ENCODE measurements around the gene IL21R.

IL21R gene

DNA sequence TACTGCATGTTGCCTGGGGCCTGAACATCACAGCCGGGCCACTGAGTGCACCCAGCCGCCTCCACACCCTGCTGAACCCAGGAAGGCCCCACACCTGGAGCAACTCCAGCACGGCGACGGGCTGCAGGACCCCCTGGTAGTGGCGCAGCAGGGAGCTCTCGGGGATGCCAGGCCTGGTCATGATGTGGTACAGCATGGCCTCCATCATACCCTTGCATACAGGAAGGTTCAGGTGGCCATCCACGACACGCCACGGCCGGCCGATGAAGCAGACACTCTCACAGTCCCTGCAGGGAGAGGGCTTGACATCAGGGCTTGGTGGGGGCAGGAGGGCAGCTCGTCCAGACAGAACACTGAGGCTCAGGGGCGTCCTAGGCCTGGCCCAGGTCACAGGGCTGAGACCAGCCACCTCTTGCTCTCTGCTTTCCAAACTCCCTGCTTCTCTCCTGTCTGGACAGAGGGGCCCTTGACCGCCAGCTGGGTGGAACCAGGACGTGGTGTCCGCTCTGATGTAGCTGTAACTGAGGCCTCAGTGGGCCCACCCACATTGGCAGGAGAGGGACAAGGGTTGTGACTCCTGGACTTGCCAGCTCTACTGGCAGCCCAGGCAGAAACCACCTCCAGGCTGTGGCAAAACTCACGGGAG, 60.3 kb downstream of the IL21R start:
- DNase-seq (ENCODE audit: extremely low read depth in 1 of 2, low read depth in 1 of 2): no peak

DNA sequence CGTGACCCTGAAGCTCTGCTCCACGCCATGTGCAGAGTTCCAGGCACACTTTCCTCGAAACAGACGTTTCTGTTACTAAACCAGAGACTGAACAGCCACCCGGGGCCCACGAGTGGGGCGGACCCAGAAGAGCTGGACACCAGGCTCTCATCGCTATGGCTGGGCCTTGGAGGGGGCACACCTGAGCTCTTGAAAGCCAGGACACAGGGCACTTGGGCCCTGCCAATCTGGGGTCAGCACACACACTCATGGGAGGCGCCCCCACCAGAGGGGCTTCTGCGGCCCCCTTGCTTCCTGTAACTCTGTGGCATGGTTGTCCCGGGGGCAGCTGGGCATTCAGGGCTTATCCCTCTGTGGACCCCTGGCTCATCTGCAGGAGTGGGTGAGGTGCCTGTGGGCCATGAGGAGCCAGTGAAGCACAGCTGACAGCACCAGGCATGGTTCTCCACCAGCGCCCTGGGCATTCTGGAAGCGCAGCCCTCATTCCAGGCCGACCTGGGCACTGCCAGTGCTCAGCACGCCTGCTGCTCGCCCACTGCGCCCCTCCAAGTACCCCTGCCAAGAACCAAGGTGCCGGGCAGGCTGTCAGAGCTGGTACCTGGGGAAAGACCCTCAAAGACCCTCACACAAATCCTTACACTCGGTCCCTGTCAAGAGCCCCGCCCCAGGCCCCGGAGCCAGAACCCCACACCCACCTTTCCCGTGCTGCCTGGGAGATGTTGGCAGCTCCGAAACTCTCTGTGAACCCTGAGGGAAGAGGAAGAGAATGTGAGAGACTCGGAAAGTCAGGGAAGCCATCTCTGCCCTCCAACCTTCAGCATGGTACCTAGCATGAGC, 61.1 kb downstream of the IL21R start:
- DNase-seq (ENCODE audit: extremely low read depth in 1 of 2, low read depth in 1 of 2): no peak

DNA sequence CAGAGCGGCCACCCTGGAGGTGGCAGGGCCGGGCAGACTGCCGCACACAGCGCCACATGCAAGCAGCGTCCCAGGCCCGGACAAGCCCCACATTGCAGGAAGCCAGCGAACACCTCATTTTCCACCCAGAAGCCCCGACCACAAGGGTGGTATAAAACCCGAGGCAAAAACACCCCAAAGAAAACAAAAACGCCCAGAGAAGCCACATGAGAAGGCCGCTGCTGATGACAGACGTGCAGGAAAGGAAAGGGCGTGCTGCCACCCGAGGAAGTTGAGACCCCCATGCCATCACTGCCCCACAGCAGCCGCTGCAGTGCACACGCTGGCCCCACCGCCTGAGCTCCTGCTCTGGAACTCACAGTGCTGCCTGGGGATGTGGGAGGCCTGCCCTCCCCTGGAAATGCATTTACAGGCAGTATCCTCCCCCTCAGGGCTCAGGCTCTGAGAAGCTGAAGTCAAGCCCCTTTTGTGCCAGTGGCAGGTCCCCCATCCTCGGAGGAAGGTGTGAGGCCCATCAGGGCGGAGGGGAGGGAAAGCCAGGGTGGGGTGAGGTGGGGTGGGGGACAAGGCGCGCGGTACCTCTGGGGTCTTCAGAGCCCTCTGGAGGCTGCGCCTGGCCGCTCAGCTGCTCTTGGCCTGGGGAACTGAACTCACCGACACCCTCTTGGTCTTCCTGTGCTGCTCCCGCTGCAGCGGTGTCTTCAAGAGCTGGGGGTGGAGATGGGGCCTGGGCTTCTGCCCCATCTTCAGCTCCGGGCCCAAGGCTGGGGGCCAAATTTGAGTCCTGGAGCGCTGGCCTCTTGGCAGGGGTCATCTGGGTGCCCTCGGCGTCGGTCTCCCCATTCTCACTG, 62.0 kb downstream of the IL21R start:
- peak; percentile 47 to 65 for DNase-seq (ENCODE audit: extremely low read depth in 1 of 2, low read depth in 1 of 2)

DNA sequence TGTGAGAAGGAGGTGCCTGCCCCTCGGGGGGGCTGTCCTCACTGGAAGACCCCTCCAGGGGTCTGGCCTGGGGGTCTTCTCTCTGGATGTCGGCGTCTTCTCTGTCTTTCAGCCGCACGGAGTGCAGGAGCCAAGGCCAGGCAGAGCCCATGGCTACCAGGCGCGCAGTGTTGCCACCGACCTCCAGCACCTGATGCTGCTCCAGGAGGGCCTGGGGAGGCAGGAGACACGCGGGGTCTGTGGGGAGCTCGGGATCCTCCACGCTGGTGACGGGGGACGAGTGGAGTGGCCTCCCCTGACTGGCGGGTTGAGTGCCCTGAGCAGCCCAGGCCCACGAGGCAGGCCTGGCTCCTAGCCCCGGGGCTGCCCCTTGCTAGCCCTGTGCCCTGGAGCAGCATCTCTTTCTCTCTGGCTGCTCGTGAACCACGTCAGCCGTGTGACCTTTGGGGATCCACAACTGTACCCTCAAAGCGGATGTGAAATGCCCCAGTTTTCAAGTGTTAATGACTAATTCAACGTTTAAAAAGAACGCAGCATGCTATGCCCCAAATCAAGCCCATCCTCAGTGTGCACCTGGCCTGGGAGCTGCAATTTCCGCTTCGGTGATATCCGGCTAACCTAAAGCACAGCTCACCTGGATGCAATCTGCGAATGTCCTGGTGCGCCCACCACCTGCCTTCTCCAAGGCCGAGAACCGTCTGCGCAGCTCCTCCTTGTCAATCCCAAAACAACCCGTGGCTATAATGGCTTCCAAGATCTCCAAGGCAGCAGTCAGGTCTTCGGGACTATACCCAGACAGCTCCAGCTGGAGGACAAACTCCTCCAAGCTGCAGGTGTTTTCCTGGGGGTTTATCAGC, 62.9 kb downstream of the IL21R start:
- no peak for DNase-seq (ENCODE audit: extremely low read depth in 1 of 2, low read depth in 1 of 2)

DNA sequence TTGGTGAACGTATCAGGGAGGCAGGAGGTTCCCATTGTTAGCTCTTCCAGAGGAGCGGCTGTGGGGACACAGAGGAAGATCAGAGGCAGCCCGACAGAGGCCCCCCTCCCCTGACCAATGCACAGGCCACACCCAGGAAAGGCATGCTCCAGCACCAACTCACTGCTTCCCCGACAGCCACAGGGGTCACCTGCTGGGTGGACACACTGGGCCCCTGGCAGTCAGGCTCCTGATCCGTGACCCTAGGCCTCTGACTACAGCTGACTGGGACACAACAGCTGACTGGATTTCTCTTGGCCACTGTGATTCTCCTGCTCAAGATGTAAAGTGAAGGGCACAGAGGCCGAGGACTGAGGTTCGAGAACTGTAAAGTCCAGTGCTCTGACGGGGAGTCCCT, 63.5 kb downstream of the IL21R start:
- no peak for DNase-seq (ENCODE audit: extremely low read depth in 1 of 2, low read depth in 1 of 2)

DNA sequence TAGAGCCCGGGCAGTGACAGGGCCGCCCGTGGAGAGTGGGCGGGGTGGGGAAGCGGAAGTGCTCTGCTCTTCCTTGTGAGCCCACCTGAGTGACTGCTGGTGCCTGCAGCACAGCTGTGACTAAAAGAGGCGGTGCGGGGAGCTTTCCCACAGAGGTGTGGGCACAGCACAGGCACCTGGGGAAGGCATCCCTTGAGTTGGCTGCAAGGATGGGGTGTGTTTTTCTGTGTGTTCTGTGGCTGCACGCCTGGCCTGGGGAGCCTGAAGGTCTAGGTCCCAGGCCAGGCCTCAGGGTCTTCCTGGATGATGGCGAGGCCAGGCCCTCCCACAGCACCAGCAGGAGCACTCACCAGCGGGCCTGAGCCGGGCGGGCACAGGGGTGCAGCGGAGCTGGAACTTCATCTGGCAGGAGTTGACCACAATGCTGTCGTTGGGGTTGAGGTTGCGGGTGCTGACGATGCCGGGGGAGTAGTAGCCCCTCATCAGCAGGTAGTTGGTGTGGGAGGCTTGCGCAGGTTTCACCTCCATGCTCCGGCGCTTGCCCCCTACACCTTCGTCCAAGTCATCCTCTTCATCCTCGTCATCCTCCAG, 67.1 kb downstream of the IL21R start:
- DNase-seq (ENCODE audit: extremely low read depth in 1 of 2, low read depth in 1 of 2): no peak

DNA sequence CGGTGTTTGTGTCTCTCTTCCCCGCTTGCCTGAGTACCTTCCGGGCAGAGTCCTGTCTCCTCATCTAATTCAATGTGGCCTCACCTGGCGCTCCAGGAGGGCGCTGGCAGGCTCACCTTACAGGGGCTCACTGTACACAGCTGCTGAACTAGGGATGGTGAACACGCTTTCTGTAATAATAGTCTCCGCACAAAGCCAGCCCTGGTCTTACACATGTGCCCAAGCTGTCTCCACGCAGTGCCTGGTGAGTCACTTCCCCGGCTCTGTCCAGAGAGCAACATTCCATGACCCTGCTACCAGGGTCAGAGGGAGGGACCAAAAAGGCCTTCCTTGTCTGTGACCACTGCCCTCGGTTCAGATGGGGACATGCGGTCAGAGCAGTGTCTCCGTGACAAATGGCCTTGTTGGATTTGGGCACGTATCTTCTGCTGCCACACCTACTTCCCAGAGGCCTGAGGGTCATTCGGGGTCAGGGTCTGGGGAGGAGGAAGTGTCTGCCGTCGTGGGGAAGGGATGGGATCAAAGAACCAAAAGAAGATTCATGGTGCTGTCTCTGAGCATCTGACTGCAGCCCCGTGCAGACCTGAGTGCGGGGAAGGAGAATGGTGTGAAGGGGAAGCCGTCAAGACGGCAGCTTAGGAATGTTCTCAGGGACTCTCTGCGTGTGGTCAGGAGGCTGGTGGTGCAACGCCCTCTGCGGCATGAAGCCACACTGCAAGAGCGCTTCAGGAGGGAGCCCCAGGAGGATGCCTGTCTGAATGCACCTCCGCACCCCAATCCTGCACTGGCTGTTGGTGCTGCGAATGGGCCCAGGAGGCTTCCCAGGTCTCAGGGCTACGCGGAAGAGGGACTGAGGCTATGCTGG, 68.8 kb downstream of the IL21R start:
- DNase-seq (ENCODE audit: extremely low read depth in 1 of 2, low read depth in 1 of 2): no peak

DNA sequence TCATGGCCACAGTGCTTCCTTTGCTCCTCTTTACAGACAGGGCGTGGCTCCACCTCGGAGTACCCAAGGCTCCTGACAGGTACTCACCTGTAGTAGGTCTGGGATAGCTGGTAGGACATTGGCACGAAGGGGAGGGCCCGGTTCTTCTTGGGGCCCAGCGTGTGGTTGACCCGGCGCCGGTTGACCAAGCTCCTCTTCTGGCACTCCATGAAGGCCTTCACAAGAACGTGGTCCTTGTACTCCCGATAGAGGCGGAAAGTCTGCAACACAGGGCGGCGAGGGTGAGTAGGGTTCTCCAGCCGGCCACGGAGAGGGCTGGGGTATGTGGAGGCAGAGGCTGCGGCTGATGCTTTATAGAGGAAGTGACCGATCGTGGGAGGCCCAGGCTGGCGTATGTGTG, 69.7 kb downstream of the IL21R start:
- no peak for DNase-seq (ENCODE audit: extremely low read depth in 1 of 2, low read depth in 1 of 2)

DNA sequence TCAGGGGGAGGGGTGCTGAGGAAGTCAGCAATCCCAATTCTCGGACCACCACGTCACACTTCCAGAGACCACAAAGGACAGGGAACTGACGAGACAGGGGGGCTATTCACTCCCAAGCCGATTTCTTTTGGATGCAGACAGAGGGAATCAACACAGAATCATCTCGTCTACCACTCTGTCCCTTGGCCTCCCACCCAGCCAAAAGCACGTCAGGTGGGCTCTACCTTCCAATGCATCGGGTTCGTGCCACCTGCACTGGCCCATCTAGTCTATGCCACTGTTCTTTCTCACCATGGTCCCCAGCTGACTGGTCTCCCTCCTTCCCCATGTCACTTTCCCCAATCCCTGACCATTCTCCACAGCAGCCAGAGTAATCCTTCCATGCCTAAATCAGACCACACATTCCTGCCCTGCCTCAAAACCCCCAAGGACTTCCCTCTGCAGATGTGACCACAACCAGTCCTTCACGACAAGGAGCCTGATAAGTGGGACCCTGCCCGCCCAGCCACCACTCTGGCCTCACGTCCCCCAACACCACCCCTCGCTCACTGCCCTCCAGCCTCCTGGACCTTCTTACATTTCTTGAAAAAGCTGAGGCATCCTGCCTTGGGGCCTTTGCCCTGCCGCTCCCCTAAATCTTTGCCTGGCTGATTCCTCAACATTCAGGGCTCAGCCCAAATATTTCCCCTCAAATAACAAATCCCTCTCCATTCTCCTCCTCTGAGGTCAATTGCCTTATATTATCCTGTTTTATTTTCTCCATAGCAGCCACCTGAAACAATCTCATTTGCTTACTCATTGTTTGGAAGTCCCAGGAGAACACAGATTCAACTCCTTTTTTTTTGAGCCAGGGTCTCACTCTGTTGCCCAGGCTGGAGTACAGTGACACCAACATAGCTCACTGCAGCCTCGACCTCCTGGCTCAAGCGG, 70.4 kb downstream of the IL21R start:
- DNase-seq (ENCODE audit: extremely low read depth in 1 of 2, low read depth in 1 of 2): no peak

DNA sequence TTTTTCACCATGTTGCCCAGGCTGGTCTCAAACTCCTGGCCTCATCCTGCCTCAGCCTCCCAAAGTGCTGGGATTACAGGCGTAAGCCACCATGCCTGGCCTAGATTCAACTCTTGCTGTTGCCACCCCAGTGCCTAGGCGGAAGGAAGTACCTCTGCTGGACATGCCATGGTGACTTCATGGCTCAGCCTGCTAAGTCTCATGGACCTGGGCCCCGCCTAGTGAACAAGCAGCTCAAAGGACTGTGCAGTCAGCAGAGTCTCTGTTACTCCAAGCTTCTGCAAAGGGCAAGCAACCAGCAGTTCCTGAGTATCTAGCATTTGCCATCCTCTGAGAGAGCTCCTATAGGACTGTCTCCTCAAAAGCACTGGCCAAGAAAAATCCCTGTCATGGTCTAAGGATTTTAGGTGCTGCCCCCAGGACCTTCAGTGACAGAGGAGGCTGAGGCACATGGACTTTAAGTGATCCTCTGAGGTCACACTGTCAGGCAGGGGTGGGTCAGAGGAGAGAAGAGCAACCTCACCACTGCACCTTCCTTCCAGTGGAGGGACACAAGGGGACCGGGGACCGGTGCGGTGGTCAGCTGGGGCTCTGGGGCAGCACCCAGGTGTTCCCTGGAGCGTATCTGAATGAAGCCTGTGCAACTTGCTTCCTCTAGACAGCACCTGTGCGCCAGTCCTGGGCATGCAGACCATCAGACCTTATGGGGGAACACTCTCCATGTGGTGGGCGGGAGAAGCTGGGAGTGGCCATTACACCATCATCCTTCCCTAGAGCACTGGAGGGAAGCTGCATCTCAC, 71.3 kb downstream of the IL21R start:
- no peak for DNase-seq (ENCODE audit: extremely low read depth in 1 of 2, low read depth in 1 of 2)

DNA sequence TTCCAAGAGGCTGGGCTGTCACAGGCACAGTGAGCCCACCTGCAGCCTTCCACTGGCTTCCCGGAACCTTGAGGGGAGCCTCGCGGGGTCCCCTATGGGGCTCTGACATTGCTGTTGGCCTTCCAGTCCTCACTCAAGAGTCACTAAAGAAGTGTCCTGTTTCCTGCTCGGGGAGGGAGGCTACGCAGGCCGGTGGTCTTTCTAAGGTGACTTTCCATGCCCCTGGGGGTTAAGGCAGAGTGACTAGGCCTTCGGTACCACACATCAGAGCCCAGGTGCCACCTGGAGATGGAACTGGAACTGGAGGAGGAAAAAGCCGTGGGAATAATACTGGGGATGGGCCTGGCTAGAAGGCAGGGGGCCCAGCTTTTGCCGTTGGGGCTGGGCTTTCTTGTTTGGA, 72.1 kb downstream of the IL21R start:
- DNase-seq (ENCODE audit: extremely low read depth in 1 of 2, low read depth in 1 of 2): no peak

DNA sequence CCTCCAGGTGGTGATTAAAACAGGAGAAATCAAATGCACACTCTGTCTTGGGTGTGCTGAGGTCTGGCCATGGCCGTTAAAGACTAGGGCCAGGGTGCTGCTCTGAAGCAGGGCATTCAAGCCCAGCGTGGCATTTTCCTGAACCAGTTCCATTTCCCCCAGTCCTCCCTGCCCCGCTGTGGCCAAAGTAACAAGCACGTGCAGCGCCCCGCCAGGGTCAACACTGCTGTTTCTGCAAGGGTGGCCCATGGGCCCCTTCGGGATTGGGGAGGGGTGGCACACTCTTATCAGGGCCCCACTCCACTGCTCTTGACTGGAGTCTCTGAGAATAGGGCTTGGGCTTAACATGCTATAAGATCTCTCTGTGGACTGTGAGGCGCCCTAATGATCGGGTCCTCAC, 72.9 kb downstream of the IL21R start:
- DNase-seq (ENCODE audit: extremely low read depth in 1 of 2, low read depth in 1 of 2): no peak

DNA sequence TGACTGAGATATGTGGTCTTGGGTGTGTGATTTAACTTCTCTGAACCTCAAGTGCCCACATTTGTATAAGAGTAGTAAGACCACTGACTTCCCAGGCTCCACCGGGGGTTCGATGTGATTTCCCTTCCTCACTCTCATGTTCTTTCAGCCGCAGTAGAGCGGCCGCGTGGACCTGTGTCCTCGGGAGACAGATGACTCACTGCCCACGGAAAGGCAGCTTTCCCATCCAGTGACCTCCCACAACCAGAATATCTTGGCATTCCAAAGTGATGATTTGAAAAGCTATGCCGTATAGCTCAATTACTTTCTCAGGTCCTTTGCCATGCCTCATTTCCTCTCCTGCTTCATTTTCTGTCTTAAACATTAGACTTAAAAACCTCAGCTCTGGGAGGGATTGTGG, 73.6 kb downstream of the IL21R start:
- DNase-seq (ENCODE audit: extremely low read depth in 1 of 2, low read depth in 1 of 2): no peak

DNA sequence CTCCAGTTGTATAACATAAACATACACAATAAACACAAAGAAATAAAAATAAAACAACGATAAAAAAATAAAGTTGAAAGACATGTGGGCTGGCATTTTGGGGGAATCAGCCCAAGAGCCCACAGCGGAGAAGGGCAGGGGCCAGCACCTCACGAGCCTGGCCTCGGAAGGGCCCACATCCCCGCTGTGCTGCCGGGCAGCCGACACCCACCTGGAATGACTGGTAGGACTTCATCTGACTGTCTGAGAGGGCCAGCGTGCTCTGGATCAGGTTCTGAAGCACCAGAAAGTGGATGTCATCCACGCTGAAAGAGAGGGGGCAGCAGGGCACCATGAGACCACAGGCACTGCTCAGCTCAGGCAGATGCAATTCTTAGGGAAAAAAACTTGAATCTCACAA, 74.3 kb downstream of the IL21R start:
- DNase-seq (ENCODE audit: extremely low read depth in 1 of 2, low read depth in 1 of 2): no peak

DNA sequence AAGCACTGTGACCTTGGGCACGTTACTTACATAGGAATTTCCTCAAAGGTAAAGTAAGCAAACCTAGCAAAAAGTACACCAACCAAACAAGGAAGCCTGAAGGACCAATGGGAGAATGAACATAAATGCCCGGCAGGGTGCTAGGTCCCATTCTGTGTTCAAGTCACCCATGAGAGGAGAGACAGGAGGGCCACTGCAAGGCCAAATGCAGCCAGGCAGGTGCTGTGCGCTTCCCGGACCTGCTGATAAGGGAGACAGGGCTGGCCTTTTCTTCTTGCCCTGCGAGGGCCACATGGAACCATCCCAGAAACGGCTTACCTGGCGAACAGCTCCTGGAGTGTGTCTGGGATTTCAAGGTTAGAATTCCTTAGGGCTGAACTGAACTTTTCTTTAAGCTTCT, 78.8 kb downstream of the IL21R start:
- no peak for DNase-seq (ENCODE audit: extremely low read depth in 1 of 2, low read depth in 1 of 2)

DNA sequence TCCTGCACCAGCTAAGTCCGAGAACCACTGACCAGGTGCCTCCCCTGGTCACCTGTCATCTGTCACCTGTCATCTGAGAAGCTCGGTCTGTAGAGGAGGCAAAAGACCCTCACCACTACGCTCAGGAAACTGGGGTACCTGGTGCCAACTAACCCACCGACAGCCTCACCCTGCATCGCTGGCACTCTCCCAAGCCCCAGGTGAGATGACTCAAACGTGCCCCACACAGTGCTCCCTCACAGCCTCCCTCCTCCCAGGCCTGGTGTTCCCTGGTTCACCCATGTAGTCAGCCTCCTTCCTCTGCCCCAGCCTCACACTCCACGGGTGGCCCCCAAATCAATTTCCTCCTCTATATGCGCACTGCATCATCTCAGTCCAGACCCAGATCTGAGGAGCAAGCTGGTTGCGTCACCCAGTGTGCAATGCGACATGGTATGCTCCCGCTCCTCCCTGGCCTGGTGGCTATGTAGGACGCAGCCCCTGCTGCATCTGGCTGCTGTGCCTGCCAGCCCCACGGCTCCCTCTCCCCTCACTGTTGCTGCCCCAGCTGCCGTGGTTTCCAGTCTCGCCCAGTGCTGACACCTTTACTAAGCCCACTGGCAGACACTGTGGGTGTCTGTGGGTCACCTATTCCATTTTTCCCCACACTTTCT, 79.4 kb downstream of the IL21R start:
- no peak for DNase-seq (ENCODE audit: extremely low read depth in 1 of 2, low read depth in 1 of 2)
